IMR-90 (cell line): ENCODE measurements around the gene OAF. TPM values are rescaled to one million over a fixed set of nuclear protein-coding genes. Genes with fewer than 3 reads are reported as not detected.

Source experiments
- ATAC-seq: fragments of 200-7000 bp; cut with Tn5 transposase; 2 replicates; pipeline ENCODE4 v1.9.1; 2020; ENCODE audit warnings: low read depth, mild to moderate bottlenecking, moderate library complexity
- BruUV-seq: library from RNA; stranded (reverse); fragments of 400-500 nt; replicated peaks from 2 replicates; lab custom pipeline; 2021; lab: Mats Ljungman, UMichigan
- CTCF ChIA-PET: fragments of 300-600 bp; formaldehyde crosslinking; extraction: SDS; loops from one replicate; lab custom pipeline; 2021; ENCODE audit warnings: antibody characterized with exemption; lab: Yijun Ruan, JAX
- POLR2A ChIA-PET: fragments of 300-600 bp; sonication (Branson Sonifier 250); formaldehyde crosslinking; loops from one replicate; lab custom pipeline; 2022; ENCODE audit warnings: antibody characterized with exemption; ENCODE audit not compliant: unreplicated experiment; lab: Charles Lee
- DNase-seq: peaks from one replicate; pipeline ENCODE4 v3.0.0; 2013
- H2AFZ ChIP-seq: replicated peaks from 2 replicates; pipeline ENCODE3; 2013; ENCODE audit warnings: low read length, mild to moderate bottlenecking; ENCODE audit not compliant: poor library complexity
- H2AK5ac ChIP-seq: 2 replicates; pipeline ENCODE4 v1.6.1; 2013; ENCODE audit warnings: low read depth, low read length, inconsistent platforms
- H2AK9ac ChIP-seq: replicated peaks from 2 replicates; pipeline ENCODE3; 2013; ENCODE audit warnings: mild to moderate bottlenecking, low read depth, low read length, moderate library complexity; ENCODE audit not compliant: poor library complexity
- H2BK120ac ChIP-seq: 2 replicates; pipeline ENCODE4 v1.6.1; 2013; ENCODE audit warnings: low read depth, low read length, inconsistent platforms
- H2BK15ac ChIP-seq: 3 replicates; pipeline ENCODE4 v1.6.1; 2013; ENCODE audit warnings: low read depth, low read length, inconsistent platforms
- H2BK20ac ChIP-seq: 2 replicates; pipeline ENCODE4 v1.6.1; 2013; ENCODE audit warnings: low read depth, mild to moderate bottlenecking, inconsistent platforms, low read length, moderate library complexity
- H2BK5ac ChIP-seq: 2 replicates; pipeline ENCODE4 v1.6.1; 2013; ENCODE audit warnings: mild to moderate bottlenecking, low read depth, low read length, inconsistent platforms; ENCODE audit not compliant: poor library complexity, severe bottlenecking
- H3K14ac ChIP-seq: replicated peaks from 2 replicates; pipeline ENCODE4 v1.6.1; 2013; ENCODE audit warnings: low read depth, low read length, inconsistent platforms
- H3K18ac ChIP-seq: 2 replicates; pipeline ENCODE4 v1.6.1; 2013; ENCODE audit warnings: low read depth, low read length, control low read depth
- H3K23ac ChIP-seq: 2 replicates; pipeline ENCODE4 v1.6.1; 2013; ENCODE audit warnings: low read depth, low read length, inconsistent platforms
- H3K27ac ChIP-seq: 2 replicates; pipeline ENCODE4 v1.5.1; 2013; ENCODE audit warnings: mild to moderate bottlenecking, control low read depth, low read length; ENCODE audit not compliant: insufficient read depth
- H3K27me3 ChIP-seq: 2 replicates; pipeline ENCODE4 v1.6.1; 2013; ENCODE audit warnings: low read length; ENCODE audit not compliant: control insufficient read depth, insufficient read depth
- H3K36me3 ChIP-seq: 2 replicates; pipeline ENCODE4 v1.6.1; 2013; ENCODE audit warnings: low read length, mixed read lengths; ENCODE audit not compliant: control insufficient read depth, insufficient read depth
- H3K4ac ChIP-seq: 2 replicates; pipeline ENCODE4 v1.6.1; 2013; ENCODE audit warnings: low read depth, low read length, inconsistent platforms
- H3K4me1 ChIP-seq: 2 replicates; pipeline ENCODE4 v1.6.1; 2013; ENCODE audit warnings: low read length, mixed read lengths; ENCODE audit not compliant: control insufficient read depth, insufficient read depth
- H3K4me2 ChIP-seq: 2 replicates; pipeline ENCODE4 v1.6.1; 2013; ENCODE audit warnings: low read depth, mild to moderate bottlenecking, control low read depth, low read length, moderate library complexity
- H3K4me3 ChIP-seq: 2 replicates; pipeline ENCODE4 v1.5.1; 2013; ENCODE audit warnings: low read depth, mild to moderate bottlenecking, control low read depth, low read length, moderate library complexity; ENCODE audit not compliant: insufficient read depth
- H3K56ac ChIP-seq: 2 replicates; pipeline ENCODE4 v1.6.1; 2013; ENCODE audit warnings: low read length, inconsistent platforms; ENCODE audit not compliant: insufficient read depth; ENCODE audit errors: extremely low read depth
- H3K79me1 ChIP-seq, 2 experiments: 2 replicates each; pipeline ENCODE4 v1.6.1; 2013; ENCODE audit warnings: low read length in 2 of 2, inconsistent platforms in 1 of 2, low read depth in 1 of 2
- H3K9ac ChIP-seq: 2 replicates; pipeline ENCODE4 v1.6.1; 2013; ENCODE audit warnings: low read depth, low read length, control low read depth
- H3K9me1 ChIP-seq: 2 replicates; pipeline ENCODE4 v1.6.1; 2013; ENCODE audit warnings: low read length, inconsistent platforms; ENCODE audit not compliant: insufficient read depth
- H3K9me3 ChIP-seq: 2 replicates; pipeline ENCODE4 v1.6.1; 2013; ENCODE audit warnings: low read length; ENCODE audit not compliant: control insufficient read depth, insufficient read depth
- H4K20me1 ChIP-seq: 2 replicates; pipeline ENCODE4 v1.6.1; 2013; ENCODE audit warnings: low read length, inconsistent platforms; ENCODE audit not compliant: insufficient read depth
- H4K5ac ChIP-seq: 2 replicates; pipeline ENCODE4 v1.6.1; 2013; ENCODE audit warnings: mild to moderate bottlenecking, low read depth, low read length, control low read depth
- H4K8ac ChIP-seq, 2 experiments: 2 replicates each; pipeline ENCODE4 v1.6.1; 2013; ENCODE audit warnings: low read depth in 2 of 2, low read length in 2 of 2, control low read depth in 1 of 2, inconsistent platforms in 1 of 2
- H4K91ac ChIP-seq: 2 replicates; pipeline ENCODE4 v1.6.1; 2013; ENCODE audit warnings: low read depth, low read length, inconsistent platforms; ENCODE audit not compliant: insufficient read depth
- BHLHE40 ChIP-seq: fragments of 150-350 bp; IDR thresholded peaks from 2 replicates; pipeline ENCODE4 v1.6.1; 2016; ENCODE audit warnings: mild to moderate bottlenecking, low read depth, low read length
- CEBPB ChIP-seq: IDR thresholded peaks from 2 replicates; pipeline ENCODE4 v1.6.1; 2012; ENCODE audit warnings: low read depth, low read length, improper control_type of control experiment
- CHD1 ChIP-seq: IDR thresholded peaks from 2 replicates; pipeline ENCODE4 v1.6.1; 2012; ENCODE audit warnings: low read depth, low read length, improper control_type of control experiment
- FOS ChIP-seq: fragments of 150-350 bp; IDR thresholded peaks from 2 replicates; pipeline ENCODE4 v1.6.1; 2016; ENCODE audit warnings: low read depth, low read length
- MAFK ChIP-seq: IDR thresholded peaks from 2 replicates; pipeline ENCODE4 v1.6.1; 2012; ENCODE audit warnings: low read depth, low read length, improper control_type of control experiment
- MAZ ChIP-seq: IDR thresholded peaks from 2 replicates; pipeline ENCODE4 v1.6.1; 2012; ENCODE audit warnings: low read depth, mild to moderate bottlenecking, low read length, improper control_type of control experiment, moderate library complexity, borderline replicate concordance
- NFE2L2 ChIP-seq: fragments of 150-350 bp; IDR thresholded peaks from 2 replicates; pipeline ENCODE4 v1.6.1; 2016; ENCODE audit warnings: low read depth, mild to moderate bottlenecking, low read length
- POLR2A ChIP-seq: IDR thresholded peaks from 2 replicates; pipeline ENCODE4 v1.6.1; 2012; ENCODE audit warnings: mild to moderate bottlenecking, low read depth, low read length
- RAD21 ChIP-seq: IDR thresholded peaks from 2 replicates; pipeline ENCODE4 v1.6.1; 2012; ENCODE audit warnings: low read length, improper control_type of control experiment
- RCOR1 ChIP-seq: IDR thresholded peaks from 2 replicates; pipeline ENCODE4 v1.6.1; 2012; ENCODE audit warnings: mild to moderate bottlenecking, low read length, improper control_type of control experiment; ENCODE audit not compliant: insufficient replicate concordance
- RFX5 ChIP-seq: IDR thresholded peaks from 2 replicates; pipeline ENCODE4 v1.8.0; 2012; ENCODE audit warnings: low read depth, mild to moderate bottlenecking, low read length, moderate library complexity
- SMC3 ChIP-seq: fragments of 150-350 bp; IDR thresholded peaks from 2 replicates; pipeline ENCODE4 v1.6.1; 2016; ENCODE audit warnings: low read depth, mild to moderate bottlenecking, antibody characterized with exemption, low read length, moderate library complexity
- whole genome bisulfite sequencing, 2 experiments: methylation state at CpG; one replicate each; pipeline versions ENCODE4 v1.1.5 to v1.1.7; 2013; ENCODE audit warnings: missing lambda C conversion rate in 2 of 2; ENCODE audit not compliant: insufficient read length in 1 of 2; ENCODE audit errors: extremely low coverage in 2 of 2; 5-methylcytosine and 5-hydroxymethylcytosine counted together
- dilution Hi-C: fragments of 300-500 bp; cut with HindIII; formaldehyde crosslinking; loops from one replicate; pipeline ENCODE4 v1.14.3; 2018; ENCODE audit warnings: low sequenced_read_pairs; ENCODE audit not compliant: unreplicated experiment
- in situ Hi-C: fragments of 300-500 bp; cut with MboI; formaldehyde crosslinking; loops from 3 replicates; pipeline ENCODE4 v1.14.3; 2019; ENCODE audit warnings: low sequenced_read_pairs, inconsistent platforms, mixed read lengths
- intact Hi-C: fragments of 100-400 bp; cut with micrococcal nuclease; formaldehyde crosslinking; loops from 2 replicates; pipeline ENCODE4 v1.10.0; 2022
- polyA plus RNA-seq, 3 experiments: library from polyadenylated mRNA; depleted of rRNA; stranded (reverse); fragments of >200 nt; gene quantifications; 2 replicates each; pipeline ENCODE4 v1.2.3, GENCODE V29; 2012; ENCODE audit warnings: low replicate concordance in 1 of 3
- total RNA-seq: library from RNA; depleted of rRNA; stranded (reverse); fragments of >200 nt; gene quantifications from 2 replicates; pipeline ENCODE4 v1.2.3, GENCODE V29; 2012
- TF ChIP-seq, protein P1 (sequence below): fragments of 150-350 bp; IDR thresholded peaks from 2 replicates; pipeline ENCODE4 v1.6.1; 2016; ENCODE audit warnings: low read depth, mild to moderate bottlenecking, low read length, moderate library complexity, borderline replicate concordance
- TF ChIP-seq, protein P2 (sequence below): fragments of 150-350 bp; IDR thresholded peaks from 2 replicates; pipeline ENCODE4 v1.6.1; 2017; ENCODE audit warnings: mild to moderate bottlenecking, antibody characterized with exemption, low read length, low read depth

Gene OAF
- total and polyA plus RNA-seq, 2 of the 4 experiments (the other 2 are of a cell fraction) = 9.9 to 42.0 TPM

- Histone ChIP-seq H3K18ac (no peak overlapping the region), H2AK5ac (no peak overlapping the region), H3K4me3 (no peak overlapping the region), H3K4ac (no peak overlapping the region), H3K36me3 (no peaks in the 10 kb centered on the region), H2AK9ac (no peak overlapping the region), H2BK15ac (no peak overlapping the region), H3K4me1 (no peaks in the 10 kb centered on the region), H3K56ac (no peak overlapping the region), H2BK5ac (no peak overlapping the region), H2BK120ac (no peak overlapping the region), H3K27me3 (peaks cover 72% of the 10 kb centered on the region), H3K9me3 (no peaks in the 10 kb centered on the region), H4K20me1 (no peaks in the 10 kb centered on the region), H3K9me1 (no peaks in the 10 kb centered on the region), H3K27ac (no peak overlapping the region), H4K8ac (no peak overlapping the region), H2AFZ (no peak overlapping the region), H3K14ac (no peak overlapping the region), H3K4me2 (no peak overlapping the region), H4K5ac (no peak overlapping the region), H2BK20ac (no peak overlapping the region), H3K79me1 (no peaks in the 10 kb centered on the region), H4K91ac (no peak overlapping the region), H3K9ac (no peak overlapping the region), H3K23ac (no peak overlapping the region)
- in situ Hi-C loops = no loop called here
- DNase-seq = no peak
- 10% methylated on average over 8 of the region's 13 CpGs; no CpG with 5 or more reads in 1 of the 2 experiments for WGBS, 2 experiments
- dilution Hi-C loops = no loop called here
- intact Hi-C loops = no loop called here
- ATAC-seq = no peak
- POLR2A ChIA-PET = interaction anchor here (0.6 kb wide), 1 partner anchor 59 kb away, joined by 6 read pairs; no protein-coding TSS in a partner anchor
- BruUV-seq = no TSS peak
- CTCF ChIA-PET = no interaction called here
- TF ChIP-seq POLR2A = no peak
- TF ChIP-seq MAZ = no peak
- no peak for TF ChIP-seq CEBPB
- no peak for TF ChIP-seq RAD21
- TF ChIP-seq BHLHE40 = no peak
- no peak for TF ChIP-seq RFX5
- TF ChIP-seq, protein P1, sequence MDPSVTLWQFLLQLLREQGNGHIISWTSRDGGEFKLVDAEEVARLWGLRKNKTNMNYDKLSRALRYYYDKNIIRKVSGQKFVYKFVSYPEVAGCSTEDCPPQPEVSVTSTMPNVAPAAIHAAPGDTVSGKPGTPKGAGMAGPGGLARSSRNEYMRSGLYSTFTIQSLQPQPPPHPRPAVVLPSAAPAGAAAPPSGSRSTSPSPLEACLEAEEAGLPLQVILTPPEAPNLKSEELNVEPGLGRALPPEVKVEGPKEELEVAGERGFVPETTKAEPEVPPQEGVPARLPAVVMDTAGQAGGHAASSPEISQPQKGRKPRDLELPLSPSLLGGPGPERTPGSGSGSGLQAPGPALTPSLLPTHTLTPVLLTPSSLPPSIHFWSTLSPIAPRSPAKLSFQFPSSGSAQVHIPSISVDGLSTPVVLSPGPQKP = no peak
- TF ChIP-seq RCOR1 = no peak
- no peak for TF ChIP-seq NFE2L2
- TF ChIP-seq, protein P2, sequence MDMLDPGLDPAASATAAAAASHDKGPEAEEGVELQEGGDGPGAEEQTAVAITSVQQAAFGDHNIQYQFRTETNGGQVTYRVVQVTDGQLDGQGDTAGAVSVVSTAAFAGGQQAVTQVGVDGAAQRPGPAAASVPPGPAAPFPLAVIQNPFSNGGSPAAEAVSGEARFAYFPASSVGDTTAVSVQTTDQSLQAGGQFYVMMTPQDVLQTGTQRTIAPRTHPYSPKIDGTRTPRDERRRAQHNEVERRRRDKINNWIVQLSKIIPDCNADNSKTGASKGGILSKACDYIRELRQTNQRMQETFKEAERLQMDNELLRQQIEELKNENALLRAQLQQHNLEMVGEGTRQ = no peak
- no peak for TF ChIP-seq MAFK
- TF ChIP-seq FOS = no peak
- no peak for TF ChIP-seq SMC3
- no peak for TF ChIP-seq CHD1
Observed at GRCh38 chr11:120254788-120255518, 44.1 kb downstream of the OAF start.
